Measurements from ENCODE around the gene PIGK.

DNA sequence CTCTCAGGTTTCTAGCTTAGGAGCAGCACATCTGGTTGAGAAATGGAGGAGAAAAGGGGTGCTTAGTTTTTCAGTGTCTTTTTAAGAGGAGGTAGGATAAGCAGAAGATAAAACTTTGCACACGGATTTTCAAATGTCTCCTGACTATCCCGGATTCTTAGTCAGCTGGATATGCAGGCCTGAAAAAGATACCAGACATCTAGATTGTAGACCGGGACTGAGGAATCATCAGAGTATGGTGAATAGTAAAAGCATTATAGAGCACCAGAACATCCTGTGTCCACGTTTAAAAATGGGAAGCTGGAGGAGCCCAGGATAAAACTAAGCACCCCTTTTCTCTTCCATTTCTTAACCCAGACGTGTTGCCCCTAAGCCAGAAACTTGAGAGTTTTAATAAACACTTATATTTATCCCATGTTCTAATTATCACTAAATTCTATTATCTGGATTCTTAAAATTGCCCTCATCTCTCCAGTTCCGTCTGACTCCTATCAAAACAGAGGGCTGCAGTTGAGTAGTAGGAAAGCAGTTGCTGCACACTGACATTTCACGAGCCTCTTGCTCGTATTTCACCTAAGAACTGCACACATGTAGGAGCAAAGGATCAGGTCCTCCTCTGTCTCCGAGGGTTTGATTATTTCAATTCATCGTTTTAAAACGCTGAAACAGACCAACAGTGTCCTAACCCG lies 609 bp downstream of the PIGK start:
- TF ChIP-seq CTCF (IDR thresholded peaks at IDR 0.05): no peak
- TF ChIP-seq POLR2A (IDR thresholded peaks at IDR 0.05): no peak
